Stimulated activated CD8-positive, alpha-beta memory T cell treated with anti-CD3 and anti-CD28 coated beads, Interleukin-2, amount 100 ng/mL, for 1 hour (primary cell): Measurements from ENCODE around the gene ZNF14.
"Not testable (repeated sequence)": the region's sequence is repeated elsewhere in the genome, so short reads cannot be mapped to it uniquely, and the experiment has no call there.

ENCODE experiments used
- DNase-seq, 2 donors: peaks; one replicate each; pipeline ENCODE4 v3.0.0-alpha.2; 2020; ENCODE audit warnings: low read depth in 2 of 2

ZNF14 gene

GRCh38 chr19:19746286-19747213, 13.6 kb upstream of the ZNF14 start:
- no peak for DNase-seq

- DNase-seq: no peak
Measured at GRCh38 chr19:19745496-19746285, 12.8 kb upstream of the ZNF14 start.

GRCh38 chr19:19744641-19745040, 11.7 kb upstream of the ZNF14 start:
- no peak for DNase-seq

- not testable (repeated sequence) for DNase-seq
Measured at GRCh38 chr19:19743921-19744320, 11.0 kb upstream of the ZNF14 start.

DNA sequence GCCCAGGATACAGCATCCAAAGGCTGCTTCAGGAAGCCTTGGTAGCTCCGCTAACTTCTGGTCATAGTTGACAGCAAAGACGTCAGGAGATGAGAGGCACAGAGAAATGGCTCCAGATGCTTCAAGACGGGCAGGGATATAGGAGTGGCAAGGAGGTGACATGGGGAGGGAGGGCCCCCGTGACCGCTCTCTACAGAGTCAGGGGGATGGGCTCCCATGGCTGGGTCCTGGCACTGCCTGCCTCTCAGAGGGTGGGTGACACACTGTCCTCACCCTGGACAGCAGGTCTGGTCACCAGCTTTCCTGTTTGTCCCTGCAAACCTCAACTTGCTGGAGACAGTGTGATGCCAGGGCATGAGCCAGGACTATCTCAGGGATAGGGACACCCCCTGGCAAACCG, 10.3 kb upstream of the ZNF14 start:
- DNase-seq: no peak

- no peak for DNase-seq
Measured at GRCh38 chr19:19742773-19743172, 9.9 kb upstream of the ZNF14 start.

DNA sequence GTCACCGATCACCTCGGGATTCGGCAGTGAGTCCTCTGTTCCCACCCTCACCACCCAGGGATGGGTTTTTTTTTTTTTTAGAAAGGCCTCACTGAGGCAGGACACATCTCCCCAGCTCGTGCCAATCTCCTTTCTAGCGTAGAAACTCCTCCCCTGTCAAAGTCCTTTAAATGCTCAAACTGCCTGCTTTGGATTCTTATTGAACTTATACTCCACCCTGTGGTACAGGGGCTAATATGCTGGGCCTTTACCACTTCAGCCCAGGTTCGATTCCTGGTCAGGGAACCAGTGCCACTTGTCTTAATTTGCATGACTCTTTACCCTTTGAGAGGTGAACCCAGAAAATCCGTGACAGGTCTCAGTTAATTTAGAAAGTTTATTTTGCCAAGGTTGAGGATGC, 8.3 kb upstream of the ZNF14 start:
- DNase-seq: no peak

DNA sequence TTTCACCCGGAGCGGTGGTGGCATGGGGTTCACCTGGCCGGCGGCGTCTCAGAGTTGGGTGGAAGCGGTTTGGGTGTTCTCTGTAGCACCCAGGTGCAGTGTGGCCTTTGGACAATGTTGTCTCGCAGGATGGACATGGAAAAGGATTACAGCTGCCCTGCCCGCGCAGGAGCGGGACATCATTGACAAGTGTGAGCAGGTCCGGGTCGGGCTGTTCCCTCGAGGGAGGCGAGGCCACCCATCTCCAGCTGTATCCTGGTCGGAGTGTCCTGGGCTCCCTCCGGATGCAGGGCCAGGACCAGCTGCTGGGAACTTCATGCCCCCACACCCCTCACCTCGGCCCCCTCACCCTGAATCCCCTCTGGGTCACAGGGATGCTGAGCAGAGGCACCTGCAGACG, 7.8 kb upstream of the ZNF14 start:
- DNase-seq: no peak

- no peak for DNase-seq
Measured at GRCh38 chr19:19738564-19738963, 5.7 kb upstream of the ZNF14 start.

- DNase-seq: no peak
Measured at GRCh38 chr19:19737559-19738332, 4.8 kb upstream of the ZNF14 start.

- no peak for DNase-seq
Measured at GRCh38 chr19:19721896-19722295, 11.0 kb downstream of the ZNF14 start.

- no peak for DNase-seq
Measured at GRCh38 chr19:19719798-19720197, 13.1 kb downstream of the ZNF14 start.

DNA sequence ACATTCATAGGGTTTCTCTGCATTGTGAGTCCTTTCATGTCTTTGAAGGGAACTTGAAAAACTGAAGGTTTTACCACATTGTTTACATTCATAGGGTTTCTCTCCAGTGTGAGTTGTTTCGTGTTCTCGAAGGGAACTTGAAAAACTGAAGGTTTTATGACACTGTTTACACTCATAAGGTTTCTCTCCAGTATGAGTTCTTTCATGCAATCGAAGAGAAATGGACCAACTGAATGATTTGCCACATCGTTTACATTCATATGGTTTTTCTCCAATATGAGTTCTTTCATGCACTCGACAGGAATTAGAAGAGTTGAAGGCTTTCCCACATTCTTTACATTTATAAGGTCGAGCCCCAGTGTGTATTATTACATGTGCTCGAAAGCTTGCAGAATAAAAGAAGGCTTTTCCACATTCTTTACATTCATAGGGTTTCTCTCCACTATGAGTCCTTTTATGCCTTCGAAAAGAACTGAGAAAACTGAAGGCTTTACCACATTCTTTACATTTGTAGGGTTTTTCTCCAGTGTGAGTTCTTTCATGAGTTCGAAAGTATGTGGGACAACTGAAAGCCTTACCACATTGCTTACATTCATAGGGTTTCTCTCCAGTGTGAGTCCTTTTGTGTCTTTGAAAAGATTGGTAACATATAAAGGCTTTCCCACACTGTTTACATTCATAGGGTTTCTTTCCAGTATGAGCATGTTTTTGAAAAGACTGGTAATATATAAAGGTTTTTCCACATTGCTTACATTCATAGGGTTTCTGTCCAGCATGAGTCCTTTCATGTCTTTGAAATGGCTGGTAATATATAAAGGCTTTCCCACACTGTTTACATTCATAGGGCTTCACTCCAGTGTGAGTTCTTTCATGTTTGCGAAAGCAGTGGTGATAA, 20.7 kb downstream of the ZNF14 start:
- DNase-seq: no peak

GRCh38 chr19:19711306-19711933, 21.5 kb downstream of the ZNF14 start:
- no peak for DNase-seq

- DNase-seq: no peak
Measured at GRCh38 chr19:19710506-19710905, 22.4 kb downstream of the ZNF14 start.

GRCh38 chr19:19704836-19705235, 28.1 kb downstream of the ZNF14 start:
- DNase-seq: no peak

DNA sequence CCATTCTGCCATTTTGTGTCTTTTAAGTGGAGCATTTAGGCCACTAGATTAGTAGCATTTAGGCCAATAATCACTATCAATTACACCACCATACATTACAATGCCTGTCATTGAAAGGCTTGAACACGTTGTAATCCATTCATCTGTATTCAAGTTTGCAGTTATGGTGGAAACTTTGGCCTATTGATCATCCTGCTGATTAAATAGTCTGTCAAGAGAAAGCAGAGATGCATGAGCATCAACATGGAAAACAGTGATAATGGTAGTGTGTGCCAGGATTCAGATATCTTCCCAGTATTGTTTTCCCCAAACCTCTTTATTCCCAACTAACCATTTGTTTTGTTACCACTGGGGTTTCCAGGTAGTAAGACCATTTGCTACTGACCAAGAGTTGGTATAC, 32.4 kb downstream of the ZNF14 start:
- not testable (repeated sequence) for DNase-seq

GRCh38 chr19:19697589-19697988, 35.3 kb downstream of the ZNF14 start:
- no peak for DNase-seq

GRCh38 chr19:19696386-19696785, 36.5 kb downstream of the ZNF14 start:
- no peak for DNase-seq

GRCh38 chr19:19691683-19692082, 41.2 kb downstream of the ZNF14 start:
- no peak for DNase-seq

- DNase-seq: not testable (repeated sequence)
Measured at GRCh38 chr19:19689023-19689422, 43.9 kb downstream of the ZNF14 start.
